Suprapubic skin (tissue), 4 donors: ENCODE data around the gene KCNG2. TPM values are rescaled to one million over a fixed set of nuclear protein-coding genes. Genes with fewer than 3 reads are reported as not detected.
A peak's percentile ranks its signal among the peaks of the same experiment; 100 is the strongest.

ENCODE experiments used
- DNase-seq, 2 donors: peaks; one replicate each; pipeline ENCODE4 v3.0.0-alpha.2; 2019; ENCODE audit warnings: low spot score in 2 of 2
- H3K27ac ChIP-seq: fragments of 200-600 bp; sonication (generic); one replicate; pipeline ENCODE4 v1.5.1; 2019
- H3K27me3 ChIP-seq: fragments of 200-600 bp; sonication (generic); one replicate; pipeline ENCODE4 v1.5.1; 2019
- H3K36me3 ChIP-seq: fragments of 200-600 bp; sonication (generic); one replicate; pipeline ENCODE4 v1.5.1; 2019
- H3K4me1 ChIP-seq: fragments of 200-600 bp; sonication (generic); one replicate; pipeline ENCODE4 v1.5.1; 2019
- H3K4me3 ChIP-seq: fragments of 200-600 bp; sonication (generic); one replicate; pipeline ENCODE4 v1.5.1; 2019; ENCODE audit warnings: mild to moderate bottlenecking
- H3K9me3 ChIP-seq: fragments of 200-600 bp; sonication (generic); one replicate; pipeline ENCODE4 v1.5.1; 2019
- CTCF ChIP-seq, 2 donors: fragments of 200-600 bp in 1 of 2; fragments of 450-650 bp in 1 of 2; sonication (generic) in 1 of 2; IDR thresholded peaks; one replicate each; pipeline ENCODE4 v1.5.1; 2016 to 2019; ENCODE audit warnings: antibody characterized with exemption in 2 of 2, mild to moderate bottlenecking in 1 of 2, moderate library complexity in 1 of 2
- EP300 ChIP-seq: sonication (generic); formaldehyde crosslinking; IDR thresholded peaks from one replicate; pipeline ENCODE4 v1.6.1; 2017; ENCODE audit warnings: antibody characterized with exemption
- POLR2A ChIP-seq, 2 donors: fragments of 450-650 bp; IDR thresholded peaks; one replicate each; pipeline ENCODE4 v1.6.1; 2017; ENCODE audit warnings: antibody characterized with exemption in 2 of 2, mild to moderate bottlenecking in 2 of 2, moderate library complexity in 2 of 2
- POLR2AphosphoS5 ChIP-seq, 3 donors: sonication (generic); formaldehyde crosslinking; IDR thresholded peaks; one replicate each; pipeline ENCODE4 v1.6.1; 2017; ENCODE audit warnings: antibody characterized with exemption in 3 of 3
- WGBS: methylation state at CpG from one replicate; pipeline ENCODE4 v1.1.5; 2018; 5-methylcytosine and 5-hydroxymethylcytosine counted together
- total RNA-seq, 4 donors: library from RNA; depleted of rRNA; stranded (reverse); fragments of >200 nt; gene quantifications; one replicate each; pipeline ENCODE4 v1.1.0, GENCODE V29; 2016

The KCNG2 gene
- total RNA-seq, 4 donors from 2014 or later = not detected

- H3K4me1 ChIP-seq = no peaks in the 10 kb centered on the region
- no peaks in the 10 kb centered on the region for H3K27me3 ChIP-seq
- H3K9me3 ChIP-seq = peaks cover 24% of the 10 kb centered on the region
- H3K4me3 ChIP-seq = no peak overlapping the region
- TF ChIP-seq CTCF (IDR thresholded peaks at IDR 0.05) (no peak), POLR2AphosphoS5 (IDR thresholded peaks at IDR 0.05) (no peak), EP300 (no peak), POLR2A (IDR thresholded peaks at IDR 0.05) (no peak)
- WGBS = 91% methylated on average over 13 of the region's 21 CpGs
- peaks cover 78% of the 10 kb centered on the region for H3K36me3 ChIP-seq
- DNase-seq = peak; percentile 48 to 78
- no peak overlapping the region for H3K27ac ChIP-seq
These were observed 129.2 kb downstream of the KCNG2 start for GRCh38 chr18:79926715-79927606.

DNA sequence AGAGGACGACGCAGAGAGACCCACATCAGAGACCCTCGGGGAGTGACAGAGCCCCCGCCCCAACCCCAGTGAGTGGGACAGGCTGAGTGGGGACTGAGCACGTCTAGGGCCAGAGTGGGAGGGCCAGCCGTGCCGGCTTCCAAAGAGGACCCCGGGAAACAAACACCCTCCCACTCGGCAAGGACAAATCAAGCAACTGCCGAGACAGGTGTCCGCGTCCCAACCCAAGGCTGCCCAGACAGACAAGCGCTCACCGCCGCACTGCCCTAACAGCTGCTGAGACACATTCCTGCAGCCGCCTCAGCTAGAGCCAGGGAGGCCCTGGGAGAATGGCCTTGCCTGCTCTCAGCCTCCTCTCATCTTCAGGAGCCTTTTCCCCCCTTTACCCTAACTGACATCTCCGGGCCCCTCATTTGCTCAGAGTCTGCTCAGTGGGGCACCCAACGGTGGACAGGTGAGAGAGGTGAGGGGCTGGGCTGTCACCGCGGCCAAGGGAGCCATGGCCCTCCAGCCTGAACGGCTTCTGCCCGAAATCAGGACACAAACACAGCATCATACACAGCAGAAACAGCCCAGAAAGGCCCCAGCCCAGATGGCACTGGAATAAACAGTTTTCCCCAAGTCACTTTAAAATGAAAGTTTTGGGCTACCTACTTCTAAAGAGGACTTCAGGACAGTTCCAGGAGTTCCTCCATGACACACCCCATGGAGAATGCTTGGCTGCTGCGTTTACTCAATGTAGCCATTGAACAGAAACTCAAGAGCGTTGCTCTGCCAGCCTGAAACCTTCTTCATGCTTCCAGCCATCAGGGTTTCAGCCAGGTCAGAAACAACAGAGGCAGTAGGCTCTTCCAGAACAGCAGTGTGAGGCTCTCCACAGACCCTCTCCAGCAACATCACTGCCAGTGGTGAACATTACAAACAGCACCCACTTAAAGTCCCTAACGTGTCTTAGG, 130.1 kb downstream of the KCNG2 start:
- H3K4me1 ChIP-seq = no peaks in the 10 kb centered on the region
- whole genome bisulfite sequencing = 92% methylated on average over 16 of the region's 25 CpGs
- H3K27me3 ChIP-seq = no peaks in the 10 kb centered on the region
- DNase-seq = peak; percentile 56 to 70
- H3K9me3 ChIP-seq = peaks cover 29% of the 10 kb centered on the region
- no peak for TF ChIP-seq EP300
- TF ChIP-seq POLR2AphosphoS5 (IDR thresholded peaks at IDR 0.05) = no peak
- TF ChIP-seq CTCF (IDR thresholded peaks at IDR 0.05) = no peak
- TF ChIP-seq POLR2A (IDR thresholded peaks at IDR 0.05) = no peak
- H3K4me3 ChIP-seq = no peak overlapping the region
- no peak overlapping the region for H3K27ac ChIP-seq
- H3K36me3 ChIP-seq = peaks cover 71% of the 10 kb centered on the region

DNA sequence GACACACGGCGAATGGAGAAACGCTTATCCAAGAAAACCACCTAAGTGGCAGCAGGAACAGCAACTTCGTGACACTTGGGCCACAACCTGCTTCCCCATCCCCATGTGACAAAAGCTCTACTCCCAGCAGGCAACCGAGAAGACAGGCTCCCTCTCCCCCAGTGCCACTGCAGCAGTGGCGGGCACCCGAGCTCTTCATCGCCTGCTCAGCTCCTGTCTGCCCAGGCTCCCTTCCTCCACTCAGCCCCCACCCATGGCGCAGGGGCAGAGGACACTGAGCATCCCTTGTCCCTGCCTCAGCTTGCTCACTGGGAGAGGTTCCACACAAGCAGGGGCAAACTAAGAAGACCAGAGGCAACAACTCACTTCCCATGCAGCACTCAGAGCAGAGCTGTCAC, 130.8 kb downstream of the KCNG2 start:
- H3K4me3 ChIP-seq = no peak overlapping the region
- no peak overlapping the region for H3K27ac ChIP-seq
- peaks cover 34% of the 10 kb centered on the region for H3K9me3 ChIP-seq
- H3K4me1 ChIP-seq = no peaks in the 10 kb centered on the region
- TF ChIP-seq POLR2AphosphoS5 (IDR thresholded peaks at IDR 0.05) (no peak), CTCF (IDR thresholded peaks at IDR 0.05) (no peak), EP300 (no peak)
- peak; percentile 34 to 35 for DNase-seq
- WGBS = over 99% methylated on average over 9 of the region's 9 CpGs
- H3K36me3 ChIP-seq = peaks cover 72% of the 10 kb centered on the region
- no peaks in the 10 kb centered on the region for H3K27me3 ChIP-seq

- Histone ChIP-seq H3K9me3 (peaks cover 37% of the 10 kb centered on the region), H3K4me1 (no peaks in the 10 kb centered on the region), H3K36me3 (peaks cover 68% of the 10 kb centered on the region), H3K27ac (no peak overlapping the region), H3K27me3 (no peaks in the 10 kb centered on the region), H3K4me3 (no peak overlapping the region)
- DNase-seq = no peak
- TF ChIP-seq POLR2A (IDR thresholded peaks at IDR 0.05) = no peak
- TF ChIP-seq CTCF (IDR thresholded peaks at IDR 0.05) = no peak
- TF ChIP-seq POLR2AphosphoS5 (IDR thresholded peaks at IDR 0.05) = no peak
- no peak for TF ChIP-seq EP300
- WGBS = 94% methylated on average over 2 of the region's 2 CpGs
These were observed 132.4 kb downstream of the KCNG2 start for GRCh38 chr18:79930020-79930642.
